GM12878 (cell line): ENCODE measurements around the gene STON2. TPM values are rescaled to one million over a fixed set of nuclear protein-coding genes. Genes with fewer than 3 reads are reported as not detected.

Experiments
- BMI1 ChIP-seq: fragments of 450-650 bp; IDR thresholded peaks from 2 replicates; pipeline ENCODE4 v1.6.1; 2016; ENCODE audit warnings: mild to moderate bottlenecking, moderate library complexity, borderline replicate concordance
- E2F4 ChIP-seq: IDR thresholded peaks from 2 replicates; pipeline ENCODE4 v1.6.1; 2012; ENCODE audit warnings: low read depth, low read length, improper control_type of control experiment
- HDAC6 ChIP-seq: fragments of 200-600 bp; sonication (generic); IDR thresholded peaks from one replicate; pipeline ENCODE4 v1.8.0; 2017; ENCODE audit warnings: antibody characterized with exemption; ENCODE audit not compliant: unreplicated experiment
- NR2C1 ChIP-seq: fragments of 450-650 bp; IDR thresholded peaks from 2 replicates; pipeline ENCODE4 v1.6.1; 2017; ENCODE audit warnings: antibody characterized with exemption, mild to moderate bottlenecking, moderate library complexity
- SPI1 ChIP-seq: IDR thresholded peaks from 2 replicates; pipeline ENCODE4 v1.6.1; 2011; ENCODE audit warnings: low read depth, mild to moderate bottlenecking, low read length, moderate library complexity, borderline replicate concordance; ENCODE audit not compliant: insufficient read depth
- ZNF217 ChIP-seq: fragments of 450-650 bp; IDR thresholded peaks from 2 replicates; pipeline ENCODE4 v1.6.1; 2017; ENCODE audit warnings: antibody characterized with exemption, mild to moderate bottlenecking
- ZNF384 ChIP-seq: IDR thresholded peaks from 2 replicates; pipeline ENCODE4 v1.6.1; 2012; ENCODE audit warnings: low read depth, mild to moderate bottlenecking, low read length, improper control_type of control experiment, borderline replicate concordance
- polyA plus RNA-seq, 11 experiments: library from polyadenylated mRNA; depleted of rRNA in 4 of 11; unstranded in 6 of 11; stranded (reverse) in 5 of 11; fragments of >200 nt; fragmentation: Nextera tagmentation in 4 of 11; fragmentation: Illumina TruSeq in 1 of 11; extraction: Ambion mirVana in 4 of 11; extraction: Trizol in 1 of 11; gene quantifications; 1 replicate in 1 of 11; 2 replicates in 10 of 11; pipeline versions ENCODE4 v1.2.1 to v1.2.3, GENCODE V29; 2011 to 2016; ENCODE audit warnings: inconsistent platforms in 2 of 11, missing spikeins in 2 of 11, low read depth in 1 of 11
- total RNA-seq, 4 experiments: library from RNA; depleted of rRNA in 3 of 4; stranded (reverse); fragments of >200 nt in 3 of 4; fragmentation: Illumina TruSeq in 1 of 4; extraction: Trizol in 1 of 4; gene quantifications; 2 replicates each; pipeline versions ENCODE4 v1.2.1 to v1.2.3, GENCODE V29; 2013 to 2021
- TF ChIP-seq, protein P1 (sequence below): fragments of 450-650 bp; IDR thresholded peaks from 2 replicates; pipeline ENCODE4 v1.6.1; 2017; ENCODE audit warnings: antibody characterized with exemption, mild to moderate bottlenecking, moderate library complexity

STON2 gene
- total and polyA plus RNA-seq, 10 of the 15 experiments (the other 5 are each of a cell fraction or from before 2014, with no cell fraction given) = 0.03 to 0.13 (median 0.03) TPM; not detected in 7

GRCh38 chr14:81384900-81385299 is 15.2 kb downstream of the STON2 start (continued):
- TF ChIP-seq, protein P1, sequence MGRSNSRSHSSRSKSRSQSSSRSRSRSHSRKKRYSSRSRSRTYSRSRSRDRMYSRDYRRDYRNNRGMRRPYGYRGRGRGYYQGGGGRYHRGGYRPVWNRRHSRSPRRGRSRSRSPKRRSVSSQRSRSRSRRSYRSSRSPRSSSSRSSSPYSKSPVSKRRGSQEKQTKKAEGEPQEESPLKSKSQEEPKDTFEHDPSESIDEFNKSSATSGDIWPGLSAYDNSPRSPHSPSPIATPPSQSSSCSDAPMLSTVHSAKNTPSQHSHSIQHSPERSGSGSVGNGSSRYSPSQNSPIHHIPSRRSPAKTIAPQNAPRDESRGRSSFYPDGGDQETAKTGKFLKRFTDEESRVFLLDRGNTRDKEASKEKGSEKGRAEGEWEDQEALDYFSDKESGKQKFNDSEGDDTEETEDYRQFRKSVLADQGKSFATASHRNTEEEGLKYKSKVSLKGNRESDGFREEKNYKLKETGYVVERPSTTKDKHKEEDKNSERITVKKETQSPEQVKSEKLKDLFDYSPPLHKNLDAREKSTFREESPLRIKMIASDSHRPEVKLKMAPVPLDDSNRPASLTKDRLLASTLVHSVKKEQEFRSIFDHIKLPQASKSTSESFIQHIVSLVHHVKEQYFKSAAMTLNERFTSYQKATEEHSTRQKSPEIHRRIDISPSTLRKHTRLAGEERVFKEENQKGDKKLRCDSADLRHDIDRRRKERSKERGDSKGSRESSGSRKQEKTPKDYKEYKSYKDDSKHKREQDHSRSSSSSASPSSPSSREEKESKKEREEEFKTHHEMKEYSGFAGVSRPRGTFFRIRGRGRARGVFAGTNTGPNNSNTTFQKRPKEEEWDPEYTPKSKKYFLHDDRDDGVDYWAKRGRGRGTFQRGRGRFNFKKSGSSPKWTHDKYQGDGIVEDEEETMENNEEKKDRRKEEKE = no peak
- no peak for TF ChIP-seq HDAC6
- no peak for TF ChIP-seq E2F4
- TF ChIP-seq NR2C1 = no peak
- TF ChIP-seq ZNF217 = no peak
- TF ChIP-seq ZNF384 = no peak
- TF ChIP-seq BMI1 = no peak
- no peak for TF ChIP-seq SPI1
